Mesenteric fat pad (tissue), 1 donor: ENCODE results near the gene RAD9B. TPM values are rescaled to one million over a fixed set of nuclear protein-coding genes. Genes with fewer than 3 reads are reported as not detected.
A peak's percentile ranks its signal among the peaks of the same experiment; 100 is the strongest.
"Not testable (repeated sequence)": the region's sequence is repeated elsewhere in the genome, so short reads cannot be mapped to it uniquely, and the experiment has no call there.

Source experiments
- DNase-seq: peaks from one replicate; pipeline ENCODE4 v3.0.0-alpha.2; 2020; ENCODE audit warnings: low spot score
- long read RNA-seq: library from polyadenylated mRNA; unstranded; transcript quantifications from one replicate; pipeline ENCODE4 v2.0.0, GENCODE V29; 2020
- total RNA-seq: library from RNA; stranded (reverse); fragmentation: NEBNext Ultra II Directional; extraction: Animal tissue kit (Norgen Biotek cat#: 25700); gene quantifications from one replicate; pipeline ENCODE4 v1.2.1, GENCODE V29; 2021
- donor health status: DM: yes; HTN: yes; CAD: no.

The RAD9B gene
- 0.90 TPM for total RNA-seq
- long read RNA-seq, result 0 reads

DNA sequence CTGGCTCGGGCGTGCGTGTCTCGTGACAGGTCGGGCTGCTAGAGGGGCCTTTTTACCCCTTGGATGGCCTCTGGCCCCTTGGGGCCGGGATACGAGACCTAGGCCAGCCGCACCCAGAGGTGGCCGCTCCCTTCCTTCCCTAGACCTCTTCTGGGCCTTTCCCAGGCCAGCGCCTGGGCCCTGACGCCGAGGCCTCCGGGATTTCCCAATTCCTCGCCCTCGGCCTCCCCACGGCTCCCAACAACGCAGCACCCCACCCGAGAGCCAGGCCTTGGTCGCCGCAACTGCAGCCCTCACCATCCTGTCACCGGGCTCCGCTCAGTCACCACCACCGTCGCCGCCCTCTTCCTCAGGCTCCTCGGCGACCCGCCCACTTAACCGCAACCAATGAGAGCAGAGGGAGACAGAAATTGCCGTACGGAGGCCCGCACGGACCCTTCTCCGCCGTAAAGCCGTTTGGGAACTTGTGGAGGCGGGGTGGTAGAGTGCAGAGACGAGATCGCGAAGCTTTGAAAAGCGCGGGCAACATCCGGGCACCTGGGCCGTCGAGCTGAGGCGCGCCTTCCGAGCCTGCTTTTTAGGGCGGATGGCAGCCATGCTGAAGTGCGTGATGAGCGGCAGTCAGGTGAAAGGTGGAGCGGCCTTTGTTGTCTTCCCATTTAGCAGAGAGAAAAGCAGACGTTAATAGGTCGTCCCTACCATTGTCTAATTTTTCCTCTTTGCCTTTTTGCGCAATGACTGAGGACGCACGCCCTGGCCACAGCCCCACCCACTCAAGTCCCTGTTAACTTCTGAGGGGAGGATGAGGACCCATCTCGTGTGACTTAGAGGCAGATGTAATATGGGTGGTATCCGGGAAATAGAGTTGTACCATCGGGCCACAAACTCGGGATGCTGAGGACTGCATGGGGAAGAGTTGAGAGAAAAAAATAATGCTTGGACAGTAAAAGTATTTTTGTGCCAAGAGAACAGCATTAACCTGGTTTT lies at the start of gene RAD9B, which contains the start of gene VPS29:
TSS of gene RAD9B (plus strand) at position 580 of the 987 bp plus-strand sequence. CDS start at position 587, 7 bp downstream.
TSS of gene VPS29 (minus strand) at position 360 of the 987 bp plus-strand sequence. CDS start at position 300, 60 bp downstream.
- peak; percentile 98 for DNase-seq

DNA sequence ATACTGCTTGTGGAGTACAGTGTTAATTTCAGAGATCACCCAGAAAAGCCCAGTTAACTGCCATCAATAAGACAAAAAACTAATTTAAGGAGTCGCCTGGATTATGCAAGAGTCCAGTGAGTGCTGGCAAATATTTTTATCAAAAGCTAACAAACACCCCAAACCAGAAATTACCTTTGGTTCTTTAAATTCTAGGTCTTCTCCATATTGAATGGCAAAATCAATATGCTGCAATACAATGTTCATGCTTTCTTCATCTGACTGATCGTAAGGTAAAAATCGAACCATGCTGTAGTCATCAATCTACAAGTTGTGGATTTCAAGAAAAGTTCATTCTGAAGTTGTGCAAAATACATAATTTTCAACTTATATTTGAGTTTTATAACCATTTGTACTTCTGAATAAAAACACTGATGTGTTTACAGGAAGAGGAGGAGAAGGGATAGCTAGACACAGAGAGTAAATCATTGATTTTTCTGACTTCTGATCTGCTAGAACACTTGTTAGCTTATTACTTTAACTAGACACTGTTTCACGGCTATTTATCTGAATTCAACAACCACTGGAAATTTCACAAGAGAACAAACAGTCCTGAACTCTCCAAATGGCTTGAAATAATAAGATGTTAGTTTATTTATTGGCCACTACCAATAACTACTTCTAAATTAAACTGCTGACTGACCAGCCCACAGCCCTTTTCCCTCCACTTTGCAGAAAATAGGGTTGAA lies 48.4 kb upstream of the RAD9B start:
- no peak for DNase-seq

DNA sequence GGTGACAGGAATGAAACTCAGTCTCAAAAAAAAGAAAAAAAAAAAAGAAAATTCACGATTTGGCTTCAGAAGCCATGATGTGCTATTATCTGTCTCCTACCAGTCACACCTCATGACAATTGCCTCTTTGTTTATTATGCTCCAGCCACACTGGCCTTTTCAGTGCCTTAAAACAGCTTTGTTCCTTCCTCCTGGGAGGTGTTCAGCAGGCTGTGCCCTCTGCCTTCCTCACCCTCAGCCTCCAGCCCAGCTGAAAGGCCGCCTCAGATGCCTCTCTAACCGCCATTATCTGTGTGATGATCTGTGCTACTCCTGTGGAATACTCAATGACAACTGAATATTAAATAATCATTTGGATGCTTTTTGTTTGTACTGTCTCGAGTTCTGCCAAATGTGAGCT lies 43.4 kb upstream of the RAD9B start:
- DNase-seq, result no peak

DNA sequence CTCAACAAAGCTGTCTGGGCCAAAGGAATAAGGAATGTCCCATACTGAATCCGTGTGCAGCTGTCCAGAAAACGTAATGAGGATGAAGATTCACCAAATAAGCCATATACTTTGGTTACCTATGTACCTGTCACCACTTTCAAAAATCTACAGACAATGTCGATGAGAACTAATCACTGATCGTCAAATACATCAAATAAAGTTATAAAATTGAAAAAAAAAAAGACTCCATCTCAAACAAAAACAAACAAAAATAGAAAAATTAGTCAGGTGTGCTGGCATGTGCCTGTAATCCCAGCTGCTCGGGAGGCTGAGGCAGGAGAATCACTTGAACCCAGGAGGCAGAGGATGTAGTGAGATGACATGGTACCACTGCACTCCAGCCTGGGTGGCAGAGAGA lies 40.9 kb upstream of the RAD9B start:
- DNase-seq, result not testable (repeated sequence)

DNA sequence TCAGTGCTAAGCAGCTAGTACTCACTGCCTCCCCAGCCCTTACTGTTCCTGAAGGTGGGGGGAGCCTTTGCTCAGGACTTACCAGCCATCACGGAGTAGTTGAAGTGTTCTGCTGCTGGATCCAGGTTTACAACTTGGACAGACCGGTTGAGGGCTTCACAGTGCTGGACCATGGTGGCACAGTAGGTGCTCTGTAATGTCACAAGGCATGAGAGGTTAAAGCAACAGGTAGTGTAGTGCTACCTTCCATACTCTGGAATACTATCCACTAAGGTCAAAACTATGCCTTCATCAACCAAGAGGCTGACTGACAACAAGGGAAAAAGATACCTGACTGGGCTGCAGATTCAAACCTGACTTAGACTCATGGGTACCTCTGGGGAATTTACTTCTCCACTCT lies 37.1 kb upstream of the RAD9B start:
- no peak for DNase-seq

DNA sequence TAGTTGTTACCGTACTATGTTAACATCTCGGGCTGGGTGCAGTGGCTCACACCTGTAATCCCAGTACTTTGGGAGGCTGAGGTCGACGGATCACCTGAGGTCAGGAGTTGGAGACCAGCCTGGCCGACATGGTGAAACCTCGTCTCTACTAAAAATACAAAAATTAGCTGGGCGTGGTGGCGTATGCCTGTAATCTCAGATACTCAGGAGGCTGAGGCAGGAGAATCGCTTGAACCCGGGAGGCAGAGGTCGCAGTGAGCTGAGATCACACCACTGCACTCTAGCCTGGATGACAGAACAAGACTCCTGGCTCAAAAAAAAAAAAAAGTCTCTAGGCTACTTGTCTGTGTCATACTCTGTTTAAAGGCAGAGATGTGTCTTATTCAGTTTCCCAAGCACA lies 36.4 kb upstream of the RAD9B start:
- DNase-seq, result not testable (repeated sequence)

DNA sequence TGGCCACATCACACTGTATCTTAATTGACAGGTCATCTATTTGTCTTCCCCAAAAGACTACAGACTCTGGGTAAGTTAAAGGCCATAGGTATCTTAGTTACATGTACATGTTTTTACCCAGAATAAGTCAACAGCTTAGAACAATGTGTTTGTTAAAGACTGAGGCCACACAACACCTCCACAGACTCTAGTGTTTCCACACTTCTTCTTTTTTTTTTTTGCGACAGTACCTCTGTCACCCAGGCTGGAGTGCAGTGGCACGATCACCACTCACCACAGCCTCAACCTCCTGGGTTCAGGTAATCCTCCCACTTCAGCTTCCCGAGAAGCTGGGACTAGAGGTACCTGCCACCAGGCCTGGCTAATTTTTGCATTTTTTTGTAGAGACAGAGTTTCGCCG lies 35.3 kb upstream of the RAD9B start:
- no peak for DNase-seq

DNA sequence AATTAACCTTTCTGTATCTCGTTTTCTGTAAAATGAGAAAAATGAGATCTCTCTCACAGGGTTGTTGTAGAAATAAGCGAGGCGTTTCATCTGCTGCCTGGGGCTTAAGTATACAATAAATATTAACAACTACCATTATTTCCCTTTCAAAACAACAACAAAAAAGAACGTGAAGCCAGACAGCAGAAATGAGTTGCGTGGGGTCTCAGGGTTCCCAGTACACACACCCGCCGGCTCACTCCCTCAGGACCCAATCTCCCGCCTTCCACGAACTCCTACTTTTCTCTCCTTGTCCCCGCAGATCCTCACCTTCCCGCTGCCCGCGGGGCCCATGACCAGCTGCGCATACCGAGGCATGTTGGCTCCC lies 34.3 kb upstream of the RAD9B start:
- DNase-seq, result no peak

DNA sequence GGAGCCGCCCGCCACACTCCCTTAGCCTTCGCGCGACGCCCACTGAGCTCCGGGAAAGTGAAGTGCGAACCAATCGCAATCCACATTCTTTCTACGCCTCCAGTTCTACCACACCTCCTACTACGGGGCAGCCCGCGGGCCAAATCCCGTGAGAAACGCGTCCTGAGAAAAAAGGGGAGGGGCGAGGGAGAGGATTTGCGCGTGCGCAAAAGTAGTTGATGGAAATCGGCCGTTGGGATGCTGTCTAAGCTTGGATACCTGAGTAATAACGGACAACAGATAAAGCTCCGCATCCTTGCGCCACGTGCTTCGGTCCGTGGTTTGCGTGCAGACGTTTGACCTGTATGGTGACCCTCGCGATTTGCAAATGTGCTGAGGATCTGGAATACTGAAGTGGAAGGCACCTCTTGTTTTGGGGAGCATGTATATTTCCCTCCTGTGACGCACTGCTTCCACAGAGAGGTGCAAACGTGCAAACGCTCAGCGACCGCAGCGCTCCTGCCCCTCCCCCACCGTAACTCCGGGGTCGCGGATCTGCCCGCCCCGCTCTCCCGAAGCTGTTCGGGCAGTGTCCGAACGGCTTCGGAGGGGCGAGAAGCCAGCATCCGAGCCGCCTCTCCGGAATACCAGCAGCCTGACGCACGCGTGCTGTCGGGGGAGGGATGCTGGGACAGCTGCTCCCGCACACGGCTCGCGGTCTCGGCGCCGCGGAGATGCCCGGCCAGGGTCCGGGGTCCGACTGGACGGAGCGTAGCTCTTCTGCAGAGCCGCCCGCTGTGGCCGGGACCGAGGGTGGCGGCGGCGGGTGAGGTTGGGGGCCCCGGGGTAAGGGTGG lies 33.7 kb upstream of the RAD9B start, which contains the start of the genes FAM216A and GPN3:
TSS of gene FAM216A (plus strand) at position 632 of the 835 bp plus-strand sequence. CDS start at position 663, 31 bp downstream.
TSS of gene GPN3 (minus strand) at position 44 of the 835 bp plus-strand sequence. CDS start 54 bp downstream, outside the sequence.
- peak; percentile 96 for DNase-seq

DNA sequence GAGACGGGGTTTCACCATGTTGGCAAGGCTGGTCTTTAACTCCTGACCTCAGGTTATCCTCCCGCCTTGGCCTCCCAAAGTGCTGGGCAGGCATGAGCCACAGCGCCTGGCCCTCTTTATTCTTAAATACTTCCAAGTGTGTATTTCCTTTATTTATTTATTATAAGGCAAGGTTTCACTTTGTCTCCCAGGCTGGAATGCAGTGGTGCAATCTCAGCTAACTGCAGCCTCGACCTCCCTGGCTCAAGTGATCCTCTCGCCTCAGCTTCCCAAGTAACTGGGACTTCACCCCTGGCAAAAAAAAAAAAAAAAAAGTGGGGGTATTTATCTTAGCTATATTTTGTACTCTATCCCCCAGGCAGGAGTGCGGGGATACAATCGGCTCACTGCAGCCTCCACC lies 26.7 kb upstream of the RAD9B start:
- no peak for DNase-seq

DNA sequence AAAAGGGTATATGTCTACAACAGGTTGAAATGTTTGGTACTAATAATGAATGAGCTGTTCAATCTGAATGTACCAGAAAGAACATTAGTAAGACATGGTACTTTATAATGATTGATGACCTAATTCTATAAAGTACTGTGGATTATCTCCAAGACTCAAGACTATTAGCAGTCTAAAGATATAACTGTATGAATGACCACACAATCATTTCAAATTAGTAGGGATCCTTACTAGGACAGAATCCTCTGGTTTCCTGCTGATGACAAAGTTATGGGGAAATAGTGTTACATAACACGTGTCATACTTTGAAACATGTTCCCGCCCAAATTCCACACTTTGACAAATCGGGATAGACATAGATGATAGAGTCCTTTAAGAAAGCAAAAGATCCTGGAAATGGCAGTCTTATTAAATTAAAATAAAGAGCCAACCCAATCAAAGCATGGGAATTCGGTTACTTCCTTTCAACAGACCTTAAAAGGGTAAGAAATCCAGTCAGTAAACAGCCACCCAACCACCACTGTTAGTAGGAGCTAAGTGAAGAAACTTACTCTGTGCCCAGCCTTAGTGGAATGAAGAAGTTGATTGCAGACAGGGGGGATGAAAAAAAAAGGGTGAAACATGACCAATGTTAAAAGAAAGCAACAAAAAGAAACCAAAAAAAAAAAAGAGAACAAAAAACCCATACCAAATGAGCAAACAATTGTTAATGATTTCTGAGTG lies 3.0 kb upstream of the RAD9B start:
- DNase-seq, result no peak

DNA sequence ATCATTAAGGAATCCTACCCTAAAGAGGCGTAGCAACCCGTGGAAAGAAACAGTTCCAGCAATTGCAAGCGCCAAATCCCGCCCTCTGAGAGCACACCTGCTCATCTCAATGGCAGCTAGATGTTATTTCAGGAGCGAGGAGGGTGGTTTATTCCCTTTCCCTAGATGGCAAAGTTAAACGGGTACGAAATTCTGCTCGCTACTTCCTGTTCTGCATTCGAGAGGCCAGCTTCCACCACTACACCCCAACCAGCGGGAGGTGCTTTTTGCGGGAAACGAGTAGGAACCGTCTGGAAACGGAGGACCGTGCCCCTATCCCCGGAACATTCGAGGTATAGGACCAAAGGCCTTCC lies 756 bp upstream of the RAD9B start:
- no peak for DNase-seq

DNA sequence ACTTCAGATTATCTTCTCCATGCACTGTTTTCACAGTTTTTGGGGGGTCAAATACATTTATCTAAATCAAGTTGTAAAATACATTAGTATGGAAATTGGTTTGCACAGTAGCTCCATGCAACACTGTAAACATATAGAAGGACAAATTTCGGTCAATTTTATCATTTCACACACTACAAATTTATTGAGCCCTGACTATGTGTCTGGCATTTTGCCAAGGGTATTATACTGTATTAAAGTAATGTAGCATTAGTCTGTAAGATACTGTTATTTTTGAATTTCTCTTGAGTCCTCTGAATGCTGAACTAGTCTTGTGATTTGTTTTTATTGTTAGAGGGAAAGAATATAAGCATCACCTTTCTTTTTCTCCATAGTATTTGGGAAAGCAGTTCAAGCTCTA lies 1.3 kb downstream of the RAD9B start:
- DNase-seq, result no peak

DNA sequence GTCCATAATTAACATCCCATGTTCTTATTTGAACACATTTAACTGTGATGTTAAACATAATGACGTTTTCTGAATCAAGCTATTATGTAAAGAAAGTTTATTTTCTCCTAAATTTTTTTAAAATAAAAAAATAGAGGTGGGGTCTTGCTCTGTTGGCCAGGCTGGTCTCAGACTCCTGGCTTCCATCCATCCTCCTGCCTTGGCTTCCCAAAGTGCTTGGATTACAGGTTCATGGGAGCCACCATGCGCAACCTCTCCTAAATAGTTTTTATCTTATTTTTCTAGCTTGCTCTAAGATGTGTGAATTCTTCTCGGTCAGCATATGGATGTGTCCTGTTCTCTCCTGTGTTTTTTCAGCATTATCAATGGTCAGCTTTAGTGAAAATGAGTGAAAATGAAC lies 3.2 kb downstream of the RAD9B start:
- DNase-seq, result no peak

DNA sequence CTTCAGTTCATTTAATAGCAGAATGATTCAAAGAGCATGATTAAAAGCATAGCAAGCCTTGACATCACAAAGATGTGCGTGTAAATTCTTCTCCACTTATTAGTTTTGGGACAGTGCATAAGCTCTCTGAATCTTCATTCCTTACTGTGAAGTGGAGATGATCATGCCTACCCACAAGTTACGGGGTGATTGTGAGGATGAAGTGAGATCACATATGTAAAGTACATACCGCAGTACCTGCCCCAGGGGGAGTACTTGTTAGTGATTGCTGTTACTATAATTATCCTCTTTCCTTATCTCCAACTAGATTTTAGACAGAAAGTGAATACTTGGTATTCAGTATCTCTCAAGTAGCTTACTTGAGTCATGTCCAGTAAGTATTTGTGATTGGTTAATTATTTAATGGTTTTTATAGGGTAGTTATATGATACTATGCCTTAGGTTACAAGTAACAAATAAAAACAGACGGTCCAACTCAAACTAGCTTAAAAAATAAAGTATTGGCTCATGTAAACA lies 6.0 kb downstream of the RAD9B start:
- DNase-seq, result no peak

DNA sequence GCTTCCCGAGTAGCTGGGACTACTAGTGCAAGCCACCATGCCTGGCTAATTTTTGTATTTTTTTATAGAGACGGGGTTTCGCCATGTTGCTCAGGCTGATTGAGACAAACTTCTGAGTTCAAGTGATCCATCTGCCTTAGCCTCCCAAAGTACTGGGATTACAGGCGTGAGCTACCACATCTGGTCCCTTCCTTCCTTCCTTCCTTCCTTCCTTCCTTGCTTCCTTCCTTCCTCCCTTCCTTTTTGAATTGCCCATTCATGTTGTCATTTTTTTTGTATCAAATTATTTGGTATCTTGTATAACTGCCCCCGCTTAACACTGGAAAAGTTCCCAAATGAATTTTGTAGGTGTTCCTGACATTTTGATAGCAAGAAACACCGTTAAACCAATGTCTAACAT lies 11.7 kb downstream of the RAD9B start:
- DNase-seq, result no peak

DNA sequence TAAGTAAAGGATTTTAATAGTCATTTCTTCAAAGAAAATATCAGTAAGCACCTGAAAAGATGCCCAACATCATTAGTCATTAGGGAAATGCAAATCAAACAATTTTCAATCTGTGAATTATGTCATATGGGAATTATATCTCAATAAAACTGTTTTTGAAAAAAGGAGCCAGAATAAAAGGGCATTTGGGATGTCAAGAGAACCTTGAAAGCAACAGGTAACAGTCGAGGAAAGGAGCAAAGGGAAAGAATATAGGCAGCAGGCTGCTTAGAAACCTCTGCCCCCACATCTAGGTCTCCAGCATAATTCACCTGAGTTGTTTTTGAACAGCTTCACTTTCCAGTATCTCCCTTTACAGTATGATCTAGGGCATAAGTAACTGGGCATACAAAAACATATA lies 12.2 kb downstream of the RAD9B start:
- DNase-seq, result no peak

DNA sequence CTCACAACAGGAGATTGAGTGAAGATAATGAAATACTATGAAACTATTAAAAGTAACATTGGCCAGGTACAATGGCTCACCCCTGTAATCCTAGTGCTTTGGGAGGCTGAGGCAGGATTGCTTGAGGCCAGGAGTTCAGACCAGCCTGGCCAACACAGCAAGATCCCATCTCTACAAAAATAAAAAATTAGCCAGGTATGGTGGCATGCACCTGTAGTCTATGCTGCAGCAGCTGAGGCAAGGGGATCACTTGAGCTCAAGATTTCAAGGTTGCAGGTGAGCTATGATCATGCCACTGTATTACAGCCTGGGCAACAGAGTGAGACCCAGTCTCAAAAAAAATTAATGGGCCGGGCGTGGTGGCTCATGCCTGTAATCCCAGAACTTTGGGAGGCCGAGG lies 14.9 kb downstream of the RAD9B start:
- no peak for DNase-seq

DNA sequence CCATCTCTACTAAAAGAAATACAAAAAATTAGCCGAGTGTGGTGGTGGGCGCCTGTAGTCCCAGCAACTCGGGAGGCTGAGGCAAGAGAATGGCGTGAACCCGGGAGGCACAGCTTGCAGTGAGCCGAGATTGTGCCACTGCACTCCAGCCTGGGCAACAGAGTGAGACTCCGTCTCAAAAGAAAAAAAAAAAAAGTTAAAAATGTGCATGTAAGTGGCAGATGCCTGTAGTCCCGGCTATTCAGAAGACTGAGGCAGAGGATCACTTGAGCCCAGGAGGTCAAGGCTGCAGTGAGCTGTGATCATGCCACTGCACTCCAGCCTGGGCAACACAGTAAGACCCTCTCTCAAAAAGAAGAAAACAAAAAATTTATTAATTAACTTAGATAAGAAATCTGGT lies 15.9 kb downstream of the RAD9B start:
- DNase-seq, result not testable (repeated sequence)
